HEK293 (cell line): ENCODE results near the gene SULT2B1.

Experiments
- MYNN ChIP-seq: fragments of 450-650 bp; formaldehyde crosslinking; IDR thresholded peaks from 2 replicates; pipeline ENCODE4 v1.5.1; 2016; ENCODE audit warnings: missing biosample characterization, missing genetic modification characterization, borderline replicate concordance
- OSR2 ChIP-seq: fragments of 450-650 bp; formaldehyde crosslinking; IDR thresholded peaks from 2 replicates; pipeline ENCODE4 v1.5.1; 2016; ENCODE audit warnings: missing biosample characterization, missing genetic modification characterization
- PRDM1 ChIP-seq: fragments of 450-650 bp; formaldehyde crosslinking; IDR thresholded peaks from 2 replicates; pipeline ENCODE4; 2016; ENCODE audit warnings: missing biosample characterization, missing genetic modification characterization
- REPIN1 ChIP-seq: fragments of 450-650 bp; formaldehyde crosslinking; IDR thresholded peaks from 2 replicates; pipeline ENCODE4 v1.5.1; 2017; ENCODE audit warnings: missing biosample characterization, missing genetic modification characterization, low read depth
- ZBTB21 ChIP-seq: fragments of 450-650 bp; formaldehyde crosslinking; IDR thresholded peaks from 2 replicates; pipeline ENCODE4 v1.5.1; 2017; ENCODE audit warnings: missing biosample characterization, missing genetic modification characterization
- ZIC2 ChIP-seq: fragments of 450-650 bp; formaldehyde crosslinking; IDR thresholded peaks from 2 replicates; pipeline ENCODE4 v1.5.1; 2016; ENCODE audit warnings: missing biosample characterization, missing genetic modification characterization
- ZNF10 ChIP-seq: fragments of 450-650 bp; formaldehyde crosslinking; IDR thresholded peaks from 2 replicates; pipeline ENCODE4 v1.5.1; 2017; ENCODE audit warnings: missing biosample characterization, missing genetic modification characterization
- ZNF132 ChIP-seq: fragments of 450-650 bp; formaldehyde crosslinking; IDR thresholded peaks from 2 replicates; pipeline ENCODE4 v1.5.1; 2017; ENCODE audit warnings: missing biosample characterization, missing genetic modification characterization, borderline replicate concordance
- ZNF211 ChIP-seq: fragments of 450-650 bp; formaldehyde crosslinking; IDR thresholded peaks from 2 replicates; pipeline ENCODE4 v1.5.1; 2016; ENCODE audit warnings: low read depth, missing biosample characterization, missing genetic modification characterization
- ZNF239 ChIP-seq: fragments of 450-650 bp; formaldehyde crosslinking; IDR thresholded peaks from 2 replicates; pipeline ENCODE4 v1.5.1; 2016; ENCODE audit warnings: missing biosample characterization, missing genetic modification characterization
- ZNF311 ChIP-seq: fragments of 450-650 bp; formaldehyde crosslinking; IDR thresholded peaks from 2 replicates; pipeline ENCODE4 v1.5.1; 2017; ENCODE audit warnings: missing biosample characterization, missing genetic modification characterization, borderline replicate concordance
- ZNF324 ChIP-seq: fragments of 450-650 bp; formaldehyde crosslinking; IDR thresholded peaks from 2 replicates; pipeline ENCODE4 v1.5.1; 2016; ENCODE audit warnings: missing biosample characterization, missing genetic modification characterization
- ZNF394 ChIP-seq: fragments of 450-650 bp; formaldehyde crosslinking; IDR thresholded peaks from 2 replicates; pipeline ENCODE4 v1.5.1; 2016; ENCODE audit warnings: missing biosample characterization, missing genetic modification characterization, mild to moderate bottlenecking, moderate library complexity, borderline replicate concordance
- ZNF48 ChIP-seq: fragments of 450-650 bp; formaldehyde crosslinking; IDR thresholded peaks from 2 replicates; pipeline ENCODE4 v1.5.1; 2016; ENCODE audit warnings: missing biosample characterization, missing genetic modification characterization
- ZNF501 ChIP-seq: fragments of 450-650 bp; formaldehyde crosslinking; IDR thresholded peaks from 2 replicates; pipeline ENCODE4 v1.5.1; 2016; ENCODE audit warnings: missing biosample characterization, missing genetic modification characterization
- ZNF561 ChIP-seq: fragments of 450-650 bp; IDR thresholded peaks from 2 replicates; pipeline ENCODE4 v1.5.1; 2018; ENCODE audit warnings: missing biosample characterization, missing genetic modification characterization, borderline replicate concordance
- ZNF660 ChIP-seq: fragments of 450-650 bp; IDR thresholded peaks from 2 replicates; pipeline ENCODE4 v1.5.1; 2018; ENCODE audit warnings: missing biosample characterization, mild to moderate bottlenecking, missing genetic modification characterization
- ZNF677 ChIP-seq: fragments of 450-650 bp; IDR thresholded peaks from 2 replicates; pipeline ENCODE4 v1.5.0; 2018; ENCODE audit warnings: missing biosample characterization, mild to moderate bottlenecking, missing genetic modification characterization, moderate library complexity
- TF ChIP-seq, protein P1 (sequence below): fragments of 450-650 bp; formaldehyde crosslinking; IDR thresholded peaks from 2 replicates; pipeline ENCODE4; 2016; ENCODE audit warnings: missing biosample characterization, missing genetic modification characterization
- TF ChIP-seq, protein P2 (sequence below): fragments of 450-650 bp; formaldehyde crosslinking; conservative IDR thresholded peaks from 2 replicates; pipeline ENCODE4 v1.5.1; 2016; ENCODE audit warnings: low read depth, missing biosample characterization, missing genetic modification characterization
- TF ChIP-seq, protein P3 (sequence below): fragments of 450-650 bp; formaldehyde crosslinking; IDR thresholded peaks from 2 replicates; pipeline ENCODE4 v1.5.1; 2016; ENCODE audit warnings: missing biosample characterization, missing genetic modification characterization
- TF ChIP-seq, protein P4 (sequence below): fragments of 450-650 bp; formaldehyde crosslinking; IDR thresholded peaks from 2 replicates; pipeline ENCODE4 v1.5.1; 2017; ENCODE audit warnings: missing biosample characterization, missing genetic modification characterization
- TF ChIP-seq, protein P5 (sequence below): fragments of 450-650 bp; formaldehyde crosslinking; IDR thresholded peaks from 2 replicates; pipeline ENCODE4 v1.5.1; 2016; ENCODE audit warnings: missing biosample characterization, missing genetic modification characterization
- TF ChIP-seq, protein P6 (sequence below): fragments of 450-650 bp; formaldehyde crosslinking; IDR thresholded peaks from 2 replicates; pipeline ENCODE4 v1.5.1; 2017; ENCODE audit warnings: missing biosample characterization, mild to moderate bottlenecking, missing genetic modification characterization, moderate library complexity

SULT2B1 gene

DNA sequence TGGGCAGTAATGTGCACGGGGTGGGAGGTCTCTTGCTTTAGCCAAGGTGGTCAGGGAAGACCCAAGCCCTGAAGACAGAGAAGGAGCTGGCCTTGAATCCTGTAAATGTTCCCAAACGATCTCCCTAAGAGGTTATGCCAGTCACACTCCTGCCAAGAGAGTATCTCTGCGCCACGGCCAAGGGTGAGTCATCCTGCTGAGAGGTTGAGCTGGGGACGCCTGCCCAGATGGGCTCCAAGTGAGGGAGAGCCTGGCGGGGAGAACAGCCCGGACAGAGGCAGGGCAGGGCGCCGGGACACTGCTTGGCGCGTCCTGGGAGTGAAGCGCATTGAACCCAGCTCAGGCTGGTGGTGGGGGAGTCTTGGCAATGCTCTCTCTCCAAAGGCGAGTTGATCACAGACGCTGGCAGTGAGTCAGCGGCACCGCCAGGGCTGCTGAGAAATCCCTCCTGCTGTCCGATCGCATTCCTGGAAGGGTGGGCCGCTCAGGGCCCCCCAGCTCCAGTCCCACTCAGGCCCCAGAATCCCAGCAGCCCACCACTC, 16.4 kb downstream of the SULT2B1 start (continued):
- TF ChIP-seq ZIC2 (tag by site-specific recombination), result peak; percentile 89
- TF ChIP-seq ZNF324 (tag by site-specific recombination), result no peak
- no peak for TF ChIP-seq REPIN1
- no peak for TF ChIP-seq ZNF311 (tag by site-specific recombination)
- TF ChIP-seq ZNF48 (tag by site-specific recombination), result no peak
- peak; percentile 60; the same call in 1 of the 2 replicates for TF ChIP-seq ZNF394
- TF ChIP-seq ZBTB21, result no peak
- TF ChIP-seq ZNF677 (tag by site-specific recombination), result no peak
- 0 out of 2 replicates have a peak, but pooled peaks have one; percentile 5 for TF ChIP-seq OSR2 (tag by site-specific recombination)
- peak; percentile 79 for TF ChIP-seq ZNF660
- TF ChIP-seq, protein P1, sequence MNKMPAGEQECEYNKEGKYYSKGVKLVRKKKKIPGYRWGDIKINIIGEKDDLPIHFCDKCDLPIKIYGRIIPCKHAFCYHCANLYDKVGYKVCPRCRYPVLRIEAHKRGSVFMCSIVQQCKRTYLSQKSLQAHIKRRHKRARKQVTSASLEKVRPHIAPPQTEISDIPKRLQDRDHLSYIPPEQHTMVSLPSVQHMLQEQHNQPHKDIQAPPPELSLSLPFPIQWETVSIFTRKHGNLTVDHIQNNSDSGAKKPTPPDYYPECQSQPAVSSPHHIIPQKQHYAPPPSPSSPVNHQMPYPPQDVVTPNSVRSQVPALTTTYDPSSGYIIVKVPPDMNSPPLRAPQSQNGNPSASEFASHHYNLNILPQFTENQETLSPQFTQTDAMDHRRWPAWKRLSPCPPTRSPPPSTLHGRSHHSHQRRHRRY (tag by site-specific recombination), result no peak
- TF ChIP-seq, protein P2, sequence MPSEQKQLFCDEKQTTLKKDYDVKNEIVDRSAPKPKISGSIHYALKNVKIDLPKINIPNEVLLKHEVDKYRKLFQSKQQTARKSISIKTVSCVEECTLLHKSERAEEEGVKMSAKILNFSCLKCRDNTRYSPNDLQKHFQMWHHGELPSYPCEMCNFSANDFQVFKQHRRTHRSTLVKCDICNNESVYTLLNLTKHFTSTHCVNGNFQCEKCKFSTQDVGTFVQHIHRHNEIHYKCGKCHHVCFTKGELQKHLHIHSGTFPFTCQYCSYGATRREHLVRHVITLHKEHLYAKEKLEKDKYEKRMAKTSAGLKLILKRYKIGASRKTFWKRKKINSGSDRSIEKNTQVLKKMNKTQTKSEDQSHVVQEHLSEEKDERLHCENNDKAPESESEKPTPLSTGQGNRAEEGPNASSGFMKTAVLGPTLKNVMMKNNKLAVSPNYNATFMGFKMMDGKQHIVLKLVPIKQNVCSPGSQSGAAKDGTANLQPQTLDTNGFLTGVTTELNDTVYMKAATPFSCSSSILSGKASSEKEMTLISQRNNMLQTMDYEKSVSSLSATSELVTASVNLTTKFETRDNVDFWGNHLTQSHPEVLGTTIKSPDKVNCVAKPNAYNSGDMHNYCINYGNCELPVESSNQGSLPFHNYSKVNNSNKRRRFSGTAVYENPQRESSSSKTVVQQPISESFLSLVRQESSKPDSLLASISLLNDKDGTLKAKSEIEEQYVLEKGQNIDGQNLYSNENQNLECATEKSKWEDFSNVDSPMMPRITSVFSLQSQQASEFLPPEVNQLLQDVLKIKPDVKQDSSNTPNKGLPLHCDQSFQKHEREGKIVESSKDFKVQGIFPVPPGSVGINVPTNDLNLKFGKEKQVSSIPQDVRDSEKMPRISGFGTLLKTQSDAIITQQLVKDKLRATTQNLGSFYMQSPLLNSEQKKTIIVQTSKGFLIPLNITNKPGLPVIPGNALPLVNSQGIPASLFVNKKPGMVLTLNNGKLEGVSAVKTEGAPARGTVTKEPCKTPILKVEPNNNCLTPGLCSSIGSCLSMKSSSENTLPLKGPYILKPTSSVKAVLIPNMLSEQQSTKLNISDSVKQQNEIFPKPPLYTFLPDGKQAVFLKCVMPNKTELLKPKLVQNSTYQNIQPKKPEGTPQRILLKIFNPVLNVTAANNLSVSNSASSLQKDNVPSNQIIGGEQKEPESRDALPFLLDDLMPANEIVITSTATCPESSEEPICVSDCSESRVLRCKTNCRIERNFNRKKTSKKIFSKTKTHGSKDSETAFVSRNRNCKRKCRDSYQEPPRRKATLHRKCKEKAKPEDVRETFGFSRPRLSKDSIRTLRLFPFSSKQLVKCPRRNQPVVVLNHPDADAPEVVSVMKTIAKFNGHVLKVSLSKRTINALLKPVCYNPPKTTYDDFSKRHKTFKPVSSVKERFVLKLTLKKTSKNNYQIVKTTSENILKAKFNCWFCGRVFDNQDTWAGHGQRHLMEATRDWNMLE (tag by site-specific recombination), result no peak
- no peak for TF ChIP-seq ZNF239 (tag by site-specific recombination)
- no peak for TF ChIP-seq MYNN
- TF ChIP-seq, protein P3, sequence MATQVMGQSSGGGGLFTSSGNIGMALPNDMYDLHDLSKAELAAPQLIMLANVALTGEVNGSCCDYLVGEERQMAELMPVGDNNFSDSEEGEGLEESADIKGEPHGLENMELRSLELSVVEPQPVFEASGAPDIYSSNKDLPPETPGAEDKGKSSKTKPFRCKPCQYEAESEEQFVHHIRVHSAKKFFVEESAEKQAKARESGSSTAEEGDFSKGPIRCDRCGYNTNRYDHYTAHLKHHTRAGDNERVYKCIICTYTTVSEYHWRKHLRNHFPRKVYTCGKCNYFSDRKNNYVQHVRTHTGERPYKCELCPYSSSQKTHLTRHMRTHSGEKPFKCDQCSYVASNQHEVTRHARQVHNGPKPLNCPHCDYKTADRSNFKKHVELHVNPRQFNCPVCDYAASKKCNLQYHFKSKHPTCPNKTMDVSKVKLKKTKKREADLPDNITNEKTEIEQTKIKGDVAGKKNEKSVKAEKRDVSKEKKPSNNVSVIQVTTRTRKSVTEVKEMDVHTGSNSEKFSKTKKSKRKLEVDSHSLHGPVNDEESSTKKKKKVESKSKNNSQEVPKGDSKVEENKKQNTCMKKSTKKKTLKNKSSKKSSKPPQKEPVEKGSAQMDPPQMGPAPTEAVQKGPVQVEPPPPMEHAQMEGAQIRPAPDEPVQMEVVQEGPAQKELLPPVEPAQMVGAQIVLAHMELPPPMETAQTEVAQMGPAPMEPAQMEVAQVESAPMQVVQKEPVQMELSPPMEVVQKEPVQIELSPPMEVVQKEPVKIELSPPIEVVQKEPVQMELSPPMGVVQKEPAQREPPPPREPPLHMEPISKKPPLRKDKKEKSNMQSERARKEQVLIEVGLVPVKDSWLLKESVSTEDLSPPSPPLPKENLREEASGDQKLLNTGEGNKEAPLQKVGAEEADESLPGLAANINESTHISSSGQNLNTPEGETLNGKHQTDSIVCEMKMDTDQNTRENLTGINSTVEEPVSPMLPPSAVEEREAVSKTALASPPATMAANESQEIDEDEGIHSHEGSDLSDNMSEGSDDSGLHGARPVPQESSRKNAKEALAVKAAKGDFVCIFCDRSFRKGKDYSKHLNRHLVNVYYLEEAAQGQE (tag by site-specific recombination), result no peak
- TF ChIP-seq, protein P4, sequence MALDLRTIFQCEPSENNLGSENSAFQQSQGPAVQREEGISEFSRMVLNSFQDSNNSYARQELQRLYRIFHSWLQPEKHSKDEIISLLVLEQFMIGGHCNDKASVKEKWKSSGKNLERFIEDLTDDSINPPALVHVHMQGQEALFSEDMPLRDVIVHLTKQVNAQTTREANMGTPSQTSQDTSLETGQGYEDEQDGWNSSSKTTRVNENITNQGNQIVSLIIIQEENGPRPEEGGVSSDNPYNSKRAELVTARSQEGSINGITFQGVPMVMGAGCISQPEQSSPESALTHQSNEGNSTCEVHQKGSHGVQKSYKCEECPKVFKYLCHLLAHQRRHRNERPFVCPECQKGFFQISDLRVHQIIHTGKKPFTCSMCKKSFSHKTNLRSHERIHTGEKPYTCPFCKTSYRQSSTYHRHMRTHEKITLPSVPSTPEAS (tag by site-specific recombination), result no peak
- TF ChIP-seq ZNF132 (tag by site-specific recombination), result no peak
- no peak for TF ChIP-seq ZNF561 (tag by site-specific recombination)
- TF ChIP-seq PRDM1 (tag by site-specific recombination), result no peak
- TF ChIP-seq, protein P5, sequence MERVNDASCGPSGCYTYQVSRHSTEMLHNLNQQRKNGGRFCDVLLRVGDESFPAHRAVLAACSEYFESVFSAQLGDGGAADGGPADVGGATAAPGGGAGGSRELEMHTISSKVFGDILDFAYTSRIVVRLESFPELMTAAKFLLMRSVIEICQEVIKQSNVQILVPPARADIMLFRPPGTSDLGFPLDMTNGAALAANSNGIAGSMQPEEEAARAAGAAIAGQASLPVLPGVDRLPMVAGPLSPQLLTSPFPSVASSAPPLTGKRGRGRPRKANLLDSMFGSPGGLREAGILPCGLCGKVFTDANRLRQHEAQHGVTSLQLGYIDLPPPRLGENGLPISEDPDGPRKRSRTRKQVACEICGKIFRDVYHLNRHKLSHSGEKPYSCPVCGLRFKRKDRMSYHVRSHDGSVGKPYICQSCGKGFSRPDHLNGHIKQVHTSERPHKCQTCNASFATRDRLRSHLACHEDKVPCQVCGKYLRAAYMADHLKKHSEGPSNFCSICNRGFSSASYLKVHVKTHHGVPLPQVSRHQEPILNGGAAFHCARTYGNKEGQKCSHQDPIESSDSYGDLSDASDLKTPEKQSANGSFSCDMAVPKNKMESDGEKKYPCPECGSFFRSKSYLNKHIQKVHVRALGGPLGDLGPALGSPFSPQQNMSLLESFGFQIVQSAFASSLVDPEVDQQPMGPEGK (tag by site-specific recombination), result peak; percentile 81; the same call in 1 of the 2 replicates
- no peak for TF ChIP-seq ZNF211
- no peak for TF ChIP-seq ZNF10 (tag by site-specific recombination)
- TF ChIP-seq ZNF501 (tag by site-specific recombination), result no peak; the same call in 1 of the 2 replicates
- TF ChIP-seq, protein P6, sequence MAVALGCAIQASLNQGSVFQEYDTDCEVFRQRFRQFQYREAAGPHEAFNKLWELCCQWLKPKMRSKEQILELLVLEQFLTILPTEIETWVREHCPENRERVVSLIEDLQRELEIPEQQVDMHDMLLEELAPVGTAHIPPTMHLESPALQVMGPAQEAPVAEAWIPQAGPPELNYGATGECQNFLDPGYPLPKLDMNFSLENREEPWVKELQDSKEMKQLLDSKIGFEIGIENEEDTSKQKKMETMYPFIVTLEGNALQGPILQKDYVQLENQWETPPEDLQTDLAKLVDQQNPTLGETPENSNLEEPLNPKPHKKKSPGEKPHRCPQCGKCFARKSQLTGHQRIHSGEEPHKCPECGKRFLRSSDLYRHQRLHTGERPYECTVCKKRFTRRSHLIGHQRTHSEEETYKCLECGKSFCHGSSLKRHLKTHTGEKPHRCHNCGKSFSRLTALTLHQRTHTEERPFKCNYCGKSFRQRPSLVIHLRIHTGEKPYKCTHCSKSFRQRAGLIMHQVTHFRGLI (tag by site-specific recombination), result 0 out of 2 replicates have a peak, but pooled peaks have one; percentile 23
